Putamen (tissue), 1 donor: ENCODE results near the gene KRT7.

ENCODE experiments used
- DNase-seq: peaks from one replicate; pipeline ENCODE4 v3.0.0-alpha.2; 2016; ENCODE audit warnings: low spot score

Gene KRT7

GRCh38 chr12:52199294-52199919 lies 33.6 kb upstream of the KRT7 start:
- no peak for DNase-seq

DNA sequence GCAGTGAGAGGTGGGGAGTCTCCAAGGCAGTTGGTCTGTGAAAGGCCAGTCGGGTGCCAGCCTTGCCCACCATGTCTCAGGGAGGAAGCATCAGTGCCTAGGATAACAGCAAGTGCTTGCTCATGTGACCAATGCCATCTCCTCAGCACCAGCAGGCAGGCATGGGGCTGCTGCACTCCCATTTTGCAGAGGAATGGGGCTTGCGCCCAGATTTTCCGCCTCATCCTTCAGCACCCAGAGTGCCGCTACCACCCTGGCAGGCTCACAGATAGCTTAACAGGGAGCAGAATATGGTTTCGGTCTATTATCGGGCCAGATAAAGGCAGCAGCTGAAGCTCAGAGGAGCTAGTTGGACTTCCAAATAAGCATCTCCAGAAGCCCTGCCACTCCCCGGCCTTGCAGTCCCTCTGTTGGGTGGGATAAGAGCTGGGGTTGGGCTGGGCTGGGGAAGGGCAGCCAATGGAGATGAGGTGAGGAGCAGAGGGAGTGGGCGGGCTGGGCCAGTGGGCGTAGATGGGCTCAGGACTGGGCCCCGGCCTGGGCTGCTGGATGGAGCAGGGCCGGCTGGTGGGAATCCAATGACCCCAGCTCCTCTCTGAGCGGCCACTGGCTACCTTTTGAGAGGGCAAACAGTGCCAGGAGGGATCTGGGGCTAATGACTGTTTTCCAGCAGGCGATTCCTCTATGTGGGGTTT lies 32.8 kb upstream of the KRT7 start:
- DNase-seq = no peak

DNA sequence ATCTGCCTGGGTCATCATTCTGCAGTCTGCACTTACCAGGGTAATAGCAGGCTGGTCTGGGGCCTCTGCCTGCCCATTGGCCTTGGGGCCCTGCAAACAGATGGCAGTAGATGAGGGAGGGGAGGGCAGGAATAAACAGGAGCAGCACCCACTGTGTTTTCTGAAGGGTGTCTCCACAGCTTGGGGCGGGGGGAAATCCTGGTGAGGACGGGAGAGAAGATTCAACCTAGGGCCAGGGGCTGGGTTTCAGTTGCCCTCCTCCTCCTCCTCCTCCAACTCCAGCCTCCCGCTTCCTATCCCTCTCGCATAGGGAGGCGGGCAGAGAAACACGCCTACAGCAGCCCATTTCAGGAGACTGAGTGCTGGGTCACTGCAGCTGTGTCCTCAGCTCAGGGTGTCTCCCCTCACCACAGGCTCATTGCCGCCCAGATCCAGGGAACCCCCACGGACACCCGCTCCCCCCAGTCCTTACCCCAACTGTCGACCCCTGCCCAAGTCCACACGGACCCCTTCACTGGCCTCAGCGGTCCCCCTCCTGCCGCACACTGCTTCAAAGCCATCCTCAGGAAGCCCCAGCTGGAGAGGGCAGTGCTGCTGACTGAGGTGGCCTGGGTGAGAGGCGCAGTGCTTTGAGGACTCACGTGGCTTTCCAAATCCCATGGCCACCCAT lies 32.1 kb upstream of the KRT7 start:
- DNase-seq = no peak

- no peak for DNase-seq
Measured at GRCh38 chr12:52201451-52201839, 31.6 kb upstream of the KRT7 start.

DNA sequence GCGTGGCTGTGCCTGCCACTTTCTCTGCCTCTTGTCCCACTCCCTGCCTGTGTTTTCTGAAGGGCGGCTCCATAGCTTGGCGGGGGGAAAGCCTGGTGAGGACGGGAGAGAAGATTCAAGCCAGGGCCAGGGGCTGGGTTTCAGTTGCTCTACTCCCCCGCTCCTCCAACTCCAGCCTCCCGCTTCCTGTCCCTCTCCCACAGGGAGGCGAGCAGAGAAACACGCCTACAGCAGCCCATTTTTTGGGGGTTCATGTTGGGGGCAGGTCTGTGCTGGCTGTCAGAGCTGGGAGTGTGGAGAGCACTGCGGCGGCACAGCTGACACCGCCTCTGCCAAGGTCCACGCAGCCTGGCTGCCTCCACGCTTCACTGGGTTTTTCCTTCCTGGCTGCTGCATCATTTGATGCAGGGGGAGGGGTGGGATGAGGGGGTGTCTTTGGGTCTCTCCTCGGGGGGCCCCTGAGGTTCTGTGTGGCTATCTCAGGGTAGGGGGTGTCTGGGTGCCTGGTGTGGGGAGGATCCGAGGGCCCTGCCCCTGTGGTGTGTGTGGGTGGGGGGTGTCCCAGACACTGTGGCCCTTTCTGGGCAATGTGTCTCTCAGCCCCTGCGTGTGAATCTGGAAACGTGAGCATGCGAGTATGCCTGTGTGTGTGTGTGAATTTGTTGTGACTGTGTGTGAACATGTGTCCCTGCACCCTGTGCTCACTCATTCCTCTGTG lies 30.5 kb upstream of the KRT7 start:
- no peak for DNase-seq

DNA sequence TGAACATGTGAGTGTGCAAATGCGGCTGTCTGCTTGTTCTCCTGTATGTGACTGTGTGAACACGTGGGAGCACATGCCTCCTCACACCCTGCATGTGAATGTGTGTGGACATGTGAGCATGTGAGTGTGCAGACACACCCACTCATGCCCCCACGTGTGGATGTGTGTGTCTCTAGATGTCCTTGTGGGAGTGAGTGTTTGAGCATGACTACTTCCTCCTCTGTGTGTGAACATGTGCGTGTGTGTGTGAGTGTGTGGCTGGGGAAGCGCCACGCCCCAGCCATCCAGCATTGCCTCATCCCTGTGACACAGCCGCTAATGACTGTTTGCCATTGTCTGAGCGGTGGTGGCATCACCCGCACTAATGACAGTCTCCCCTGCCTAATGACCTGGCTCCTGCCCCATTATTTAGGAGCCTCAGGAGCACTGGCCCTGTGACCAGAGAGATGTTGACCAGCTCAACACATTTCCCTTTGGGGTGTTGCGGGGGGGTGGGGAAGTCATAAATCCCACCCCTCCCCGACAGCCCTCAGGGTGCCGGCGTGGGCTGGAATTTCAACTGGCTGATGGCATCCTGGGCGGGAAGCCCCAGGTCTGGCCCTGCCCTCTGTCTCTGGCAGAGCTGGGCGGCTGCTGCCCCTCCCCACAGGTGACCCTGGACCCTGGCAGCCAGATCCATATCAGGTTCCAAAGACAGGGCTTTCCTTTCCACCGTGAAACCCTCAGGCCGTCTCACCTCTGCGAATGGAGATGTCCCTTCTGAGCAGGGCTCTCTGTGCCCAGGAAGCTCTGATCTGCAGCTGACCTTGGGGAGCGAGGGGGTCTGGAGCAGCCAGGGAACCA lies 29.7 kb upstream of the KRT7 start:
- DNase-seq = peak; percentile 31

DNA sequence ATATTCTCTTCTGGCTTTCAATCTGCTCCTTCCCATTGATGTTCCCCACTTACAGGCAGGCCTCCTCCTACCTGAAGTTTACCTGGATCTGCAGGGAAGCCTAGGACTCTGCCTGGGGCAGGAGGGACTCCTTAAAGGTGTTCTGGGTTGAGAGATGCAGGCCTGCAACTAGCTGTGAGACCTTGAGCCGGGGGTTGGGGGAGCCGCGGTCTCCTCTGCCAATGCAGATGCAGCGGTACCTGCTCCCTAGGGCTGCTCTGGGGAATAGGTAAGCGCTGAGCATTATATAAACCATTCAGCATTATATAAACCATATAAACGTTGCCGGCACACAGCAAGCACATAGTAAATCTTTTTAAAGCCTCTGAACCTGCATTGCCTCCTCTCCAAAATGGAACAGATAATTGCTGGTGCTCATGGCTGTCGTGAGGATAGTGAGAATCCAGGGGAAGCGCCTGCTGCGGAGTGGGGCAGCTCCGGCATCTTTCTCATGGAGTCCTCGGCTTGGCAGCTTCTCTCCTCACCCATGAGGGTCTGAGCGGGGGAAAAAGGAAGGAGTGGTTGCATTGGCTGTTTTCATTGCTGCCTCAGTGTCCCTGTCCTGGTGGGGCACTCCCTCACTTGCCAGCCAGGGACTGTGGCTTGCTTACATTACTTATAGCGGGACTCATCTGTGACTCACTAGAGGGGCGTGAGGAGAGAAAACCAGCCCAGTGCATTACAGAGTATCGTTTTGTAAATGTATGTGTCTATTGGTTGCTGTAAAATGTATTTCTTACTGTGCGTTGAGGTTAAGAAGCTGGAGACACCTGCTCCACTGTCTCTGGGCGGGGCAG lies 28.7 kb upstream of the KRT7 start:
- DNase-seq = no peak

- no peak for DNase-seq
Measured at GRCh38 chr12:52204931-52205505, 28.0 kb upstream of the KRT7 start.

- no peak for DNase-seq
Measured at GRCh38 chr12:52205612-52206303, 27.3 kb upstream of the KRT7 start.

DNA sequence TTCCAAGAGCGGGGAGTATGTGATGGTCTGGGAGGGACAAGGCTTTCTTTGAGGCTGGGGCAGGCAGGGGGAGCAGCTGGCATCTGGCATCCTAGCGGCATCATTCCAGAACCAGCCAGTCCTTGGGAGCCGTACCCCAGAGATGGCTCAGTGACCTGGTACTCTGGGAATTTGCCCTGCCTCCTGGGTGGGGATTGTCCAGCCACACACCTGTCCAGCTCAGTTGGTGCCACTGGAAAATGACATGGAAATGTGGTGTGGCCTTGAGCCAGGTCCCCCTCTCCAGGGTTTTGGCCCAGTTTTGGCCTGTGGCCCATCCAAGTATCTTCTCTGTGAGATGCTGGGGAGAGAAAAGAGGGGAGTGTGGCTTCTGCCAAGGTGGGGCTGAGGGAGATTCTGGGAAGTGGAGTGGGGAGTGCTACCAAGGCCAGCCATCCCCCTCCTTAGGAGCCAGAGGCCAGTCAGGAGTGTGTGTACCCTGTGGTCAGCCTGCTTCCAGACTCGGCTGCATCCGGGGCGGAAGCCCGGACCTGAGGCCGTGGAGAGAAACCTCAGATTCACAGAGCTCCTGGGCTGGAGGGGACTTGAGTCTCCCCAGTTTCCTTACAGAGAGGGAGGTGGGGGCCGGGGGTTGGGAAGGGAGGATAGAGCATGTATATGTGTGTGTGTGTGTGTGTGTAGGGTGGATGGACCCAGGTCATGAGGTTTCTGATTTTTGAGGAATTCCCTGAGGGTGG lies 26.6 kb upstream of the KRT7 start:
- DNase-seq = no peak

- no peak for DNase-seq
Measured at GRCh38 chr12:52207106-52207505, 25.9 kb upstream of the KRT7 start.

DNA sequence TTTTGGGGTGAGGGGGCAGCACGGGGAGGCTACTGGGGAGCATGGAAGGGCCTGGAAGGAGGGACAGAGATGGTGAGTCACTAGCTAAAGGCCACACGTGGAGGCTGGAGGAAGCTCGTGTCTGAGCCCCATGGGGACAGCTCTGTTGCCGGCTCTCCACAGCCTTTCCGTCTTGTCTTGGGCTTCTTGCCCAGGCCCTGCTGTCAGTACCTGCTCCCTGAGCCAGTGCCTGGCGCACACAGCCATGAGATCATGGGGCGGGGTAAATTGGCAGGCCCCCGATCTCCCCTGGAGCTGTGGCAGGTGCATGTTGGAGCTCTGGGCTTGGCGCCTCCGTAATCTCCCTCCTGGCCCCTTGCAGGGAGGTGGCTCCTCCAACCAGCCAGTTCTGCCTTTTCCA lies 25.1 kb upstream of the KRT7 start:
- no peak for DNase-seq

- DNase-seq = no peak
Measured at GRCh38 chr12:52208424-52209165, 24.4 kb upstream of the KRT7 start.

- DNase-seq = no peak
Measured at GRCh38 chr12:52209321-52209720, 23.7 kb upstream of the KRT7 start.

DNA sequence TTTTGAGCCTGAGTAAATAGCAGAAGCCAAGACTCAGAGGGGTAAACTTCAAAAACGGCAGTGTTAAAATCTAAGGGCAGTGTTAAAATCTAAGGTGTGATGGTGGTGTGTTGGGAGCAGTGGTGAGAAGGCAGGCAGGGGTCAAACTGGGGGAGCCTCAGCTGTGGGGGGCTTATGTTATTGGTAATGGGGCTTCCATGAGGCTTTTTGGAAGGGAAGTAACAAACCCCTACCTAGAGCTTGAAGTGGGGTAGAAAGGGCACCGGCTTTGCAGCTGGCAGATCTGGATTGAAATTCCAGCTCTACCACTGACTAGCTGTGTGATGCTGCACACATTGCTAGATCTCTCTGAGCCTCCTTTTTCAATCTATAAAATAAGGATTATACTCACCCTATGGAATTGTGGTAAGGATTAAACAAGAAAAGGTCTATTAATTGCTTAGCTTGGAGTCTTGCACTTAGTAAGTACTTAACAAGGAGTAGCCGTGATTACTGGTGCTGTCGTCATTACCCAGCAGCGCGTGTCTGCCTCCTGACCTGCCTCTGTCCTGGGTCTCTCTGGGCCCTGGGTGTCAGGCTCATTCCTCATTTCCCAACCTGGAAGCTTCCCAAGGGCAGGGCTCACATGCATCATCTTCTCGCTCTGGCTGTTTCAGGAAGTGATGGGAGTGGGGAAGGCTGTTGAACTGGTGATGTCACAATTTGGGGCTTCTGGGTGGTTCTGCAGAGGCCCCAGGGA lies 22.7 kb upstream of the KRT7 start:
- no peak for DNase-seq

DNA sequence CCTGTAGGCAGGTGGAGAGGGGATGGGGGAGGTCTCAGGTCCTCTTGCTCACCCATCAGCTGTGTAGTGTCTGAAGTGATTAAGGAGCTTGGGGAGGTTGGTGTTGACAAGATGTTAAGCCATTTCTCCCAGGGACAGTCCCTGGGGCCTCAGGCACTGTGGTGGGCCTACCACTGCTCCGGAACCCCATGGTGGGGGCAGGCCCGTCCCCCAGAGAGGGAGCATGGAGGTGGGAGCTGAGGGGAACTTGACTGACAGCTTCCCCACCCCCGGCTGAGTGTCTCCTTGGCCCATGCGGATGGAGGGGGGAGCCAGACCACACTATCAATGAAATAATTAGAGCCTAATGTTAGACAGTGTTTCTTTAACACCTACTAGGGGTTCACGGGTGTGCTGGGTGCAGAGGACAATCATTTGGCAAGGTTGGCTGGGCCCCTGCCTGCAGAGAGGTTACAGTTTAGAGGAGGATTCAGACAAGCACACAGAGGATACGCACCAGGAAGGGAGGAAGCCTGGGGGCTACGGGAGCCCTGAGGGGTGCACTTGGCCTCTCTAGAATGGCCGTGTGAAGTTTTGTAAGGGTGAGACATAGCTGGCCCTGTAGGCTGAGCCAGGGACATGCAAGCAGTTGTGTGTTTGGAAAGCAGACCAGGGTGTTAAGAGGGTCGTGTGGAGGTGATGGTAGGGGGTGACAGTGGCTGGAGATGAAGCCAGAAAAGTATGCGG lies 22.0 kb upstream of the KRT7 start:
- DNase-seq = no peak
